Stromal cell of bone marrow (primary cell): ENCODE measurements around the gene TBC1D5.

Experiments used
- DNase-seq: peaks from one replicate; pipeline ENCODE4 v3.0.0-alpha.2; 2012; ENCODE audit warnings: low read depth

TBC1D5 gene

GRCh38 chr3:17479681-17480405 lies 262.6 kb downstream of the TBC1D5 start:
- DNase-seq, result no peak

- peak; percentile 46 for DNase-seq
Observed at GRCh38 chr3:17478673-17479072, 263.8 kb downstream of the TBC1D5 start.

GRCh38 chr3:17473761-17474160 lies 268.7 kb downstream of the TBC1D5 start:
- DNase-seq, result no peak

- no peak for DNase-seq
Observed at GRCh38 chr3:17469954-17470353, 272.5 kb downstream of the TBC1D5 start.

- DNase-seq, result no peak
Observed at GRCh38 chr3:17469520-17469919, 272.9 kb downstream of the TBC1D5 start.

GRCh38 chr3:17466028-17466427 lies 276.4 kb downstream of the TBC1D5 start:
- DNase-seq, result no peak

GRCh38 chr3:17459470-17459993 lies 282.9 kb downstream of the TBC1D5 start:
- DNase-seq, result no peak

GRCh38 chr3:17456650-17457049 lies 285.8 kb downstream of the TBC1D5 start:
- DNase-seq, result no peak

- peak; percentile 21 for DNase-seq
Observed at GRCh38 chr3:17456046-17456445, 286.4 kb downstream of the TBC1D5 start.

- DNase-seq, result no peak
Observed at GRCh38 chr3:17444865-17445264, 297.6 kb downstream of the TBC1D5 start.

GRCh38 chr3:17443142-17443541 lies 299.3 kb downstream of the TBC1D5 start:
- DNase-seq, result no peak

GRCh38 chr3:17442332-17443049 lies 299.9 kb downstream of the TBC1D5 start:
- DNase-seq, result peak; percentile 33

GRCh38 chr3:17433876-17434275 lies 308.6 kb downstream of the TBC1D5 start:
- no peak for DNase-seq

GRCh38 chr3:17432236-17432635 lies 310.2 kb downstream of the TBC1D5 start:
- DNase-seq, result no peak

GRCh38 chr3:17431484-17432045 lies 310.9 kb downstream of the TBC1D5 start:
- DNase-seq, result no peak

- no peak for DNase-seq
Observed at GRCh38 chr3:17431004-17431403, 311.4 kb downstream of the TBC1D5 start.

GRCh38 chr3:17430582-17430981 lies 311.8 kb downstream of the TBC1D5 start:
- DNase-seq, result no peak

GRCh38 chr3:17423786-17424536 lies 318.5 kb downstream of the TBC1D5 start:
- DNase-seq, result no peak

GRCh38 chr3:17422636-17423035 lies 319.8 kb downstream of the TBC1D5 start:
- DNase-seq, result no peak

- DNase-seq, result no peak
Observed at GRCh38 chr3:17420668-17421067, 321.8 kb downstream of the TBC1D5 start.

GRCh38 chr3:17412950-17413530 lies 329.4 kb downstream of the TBC1D5 start:
- no peak for DNase-seq
